Stomach smooth muscle (tissue), 2 donors: ENCODE results near the gene TAF4.

Experiments used
- H3K27ac ChIP-seq: one replicate; pipeline ENCODE4 v1.7.0; 2013; ENCODE audit warnings: mild to moderate bottlenecking, low read length, inconsistent platforms
- H3K27me3 ChIP-seq, 2 donors: one replicate each; pipeline ENCODE4 v1.7.0; 2013; ENCODE audit warnings: low read length in 2 of 2; ENCODE audit not compliant: insufficient read depth in 2 of 2, control insufficient read depth in 1 of 2
- H3K36me3 ChIP-seq, 2 donors: one replicate each; pipeline ENCODE4 v1.7.0; 2013; ENCODE audit warnings: low read length in 2 of 2; ENCODE audit not compliant: control insufficient read depth in 2 of 2, insufficient read depth in 2 of 2
- H3K4me1 ChIP-seq: one replicate; pipeline ENCODE4 v1.7.0; 2013; ENCODE audit warnings: low read length; ENCODE audit not compliant: control insufficient read depth, insufficient read depth
- H3K4me3 ChIP-seq, 2 donors: one replicate each; pipeline ENCODE4 v1.7.0; 2013; ENCODE audit warnings: low read length in 2 of 2
- H3K9ac ChIP-seq, 2 donors: one replicate each; pipeline ENCODE4 v1.7.0; 2013; ENCODE audit warnings: low read length in 2 of 2, mild to moderate bottlenecking in 1 of 2
- H3K9me3 ChIP-seq, 2 donors: one replicate each; pipeline ENCODE4 v1.7.0; 2013; ENCODE audit warnings: low read length in 2 of 2; ENCODE audit not compliant: control insufficient read depth in 2 of 2
- donor health status: healthy.
- donor health status: Pancreatic carcinoma.

TAF4 gene

DNA sequence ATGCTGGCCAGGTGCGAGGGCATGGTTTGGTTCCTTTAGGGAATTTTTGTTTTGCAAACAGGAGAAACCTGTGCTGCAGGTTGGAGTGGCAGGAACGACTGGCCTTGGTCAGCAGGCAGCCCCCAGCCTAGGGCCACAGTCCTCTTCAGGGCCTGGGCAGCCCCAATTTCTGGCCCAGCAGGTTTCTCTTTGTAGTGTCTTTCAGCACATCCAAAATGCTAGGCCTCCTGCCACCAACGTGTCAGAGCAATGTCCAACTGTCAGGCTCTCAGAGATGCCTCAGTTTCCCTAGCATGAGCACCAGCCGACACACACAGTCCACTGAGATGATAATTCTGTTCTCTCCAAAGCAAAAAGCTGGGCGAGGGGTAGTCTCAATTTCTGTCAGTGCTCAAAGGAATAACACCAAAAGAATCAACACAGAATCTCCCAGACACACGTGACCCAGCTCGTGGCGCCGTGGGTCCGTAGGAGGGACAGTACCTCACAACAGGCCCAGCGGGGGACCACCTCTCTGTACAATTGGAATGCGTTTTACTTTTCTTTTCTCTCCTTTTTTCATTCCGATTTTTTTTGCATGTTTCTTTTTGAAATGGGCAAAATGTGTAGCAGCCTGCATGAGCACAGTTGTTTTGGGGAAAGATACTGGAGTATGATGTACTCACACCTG is 125.9 kb downstream of the TAF4 start:
- Histone ChIP-seq H3K27ac (no peak overlapping the region), H3K4me1 (no peaks in the 10 kb centered on the region), H3K9ac (no peak overlapping the region), H3K4me3 (no peak overlapping the region), H3K9me3 (no peaks in the 10 kb centered on the region), H3K27me3 (peaks cover 7 to 8% of the 10 kb centered on the region in 2 donors), H3K36me3 (no peaks in the 10 kb centered on the region)

DNA sequence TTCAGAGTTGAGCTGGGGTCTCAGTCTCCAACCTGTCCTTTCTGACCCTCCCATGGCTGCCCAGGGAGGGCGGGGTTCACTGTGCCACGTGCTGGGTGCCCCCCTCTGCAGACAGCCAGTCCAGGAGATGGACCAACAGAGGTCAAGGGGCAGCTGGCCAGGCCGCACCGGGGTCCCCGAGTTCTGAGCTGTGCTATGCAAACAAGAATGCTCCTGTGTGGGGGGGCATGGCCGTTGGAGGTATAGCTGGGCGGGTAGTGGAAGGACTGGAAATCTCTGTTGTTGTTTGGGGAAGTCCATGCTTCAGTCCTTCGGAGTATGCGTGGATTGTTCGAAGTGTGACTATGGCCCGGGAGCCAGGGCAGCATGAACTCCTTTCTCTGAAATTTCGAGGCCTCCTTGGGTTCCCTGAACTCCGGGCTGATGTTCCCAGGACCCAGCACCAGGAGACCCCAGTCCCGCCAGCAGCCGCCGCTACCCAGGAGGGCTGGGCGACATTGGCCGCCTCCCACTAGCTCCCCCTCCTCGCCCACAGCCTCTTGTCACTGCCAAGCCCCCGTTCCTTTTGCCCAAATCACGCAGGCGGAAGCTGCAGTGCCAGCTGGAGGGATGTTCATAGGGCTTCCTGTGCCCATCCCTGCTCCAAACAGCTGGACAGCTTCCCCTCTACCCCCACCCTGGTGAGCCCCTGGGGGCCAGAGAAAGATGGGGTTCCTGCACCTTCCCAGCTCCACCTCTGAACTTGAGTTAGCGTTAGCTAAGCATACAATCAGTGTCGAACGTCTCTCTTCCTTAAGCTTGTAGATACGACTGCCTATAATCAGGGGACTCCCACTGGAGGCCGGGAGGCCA is 126.6 kb downstream of the TAF4 start:
- Histone ChIP-seq H3K4me1 (no peaks in the 10 kb centered on the region), H3K36me3 (no peaks in the 10 kb centered on the region), H3K4me3 (no peak overlapping the region), H3K9ac (no peak overlapping the region), H3K9me3 (no peaks in the 10 kb centered on the region), H3K27me3 (peaks cover 7 to 8% of the 10 kb centered on the region in 2 donors), H3K27ac (no peak overlapping the region)

DNA sequence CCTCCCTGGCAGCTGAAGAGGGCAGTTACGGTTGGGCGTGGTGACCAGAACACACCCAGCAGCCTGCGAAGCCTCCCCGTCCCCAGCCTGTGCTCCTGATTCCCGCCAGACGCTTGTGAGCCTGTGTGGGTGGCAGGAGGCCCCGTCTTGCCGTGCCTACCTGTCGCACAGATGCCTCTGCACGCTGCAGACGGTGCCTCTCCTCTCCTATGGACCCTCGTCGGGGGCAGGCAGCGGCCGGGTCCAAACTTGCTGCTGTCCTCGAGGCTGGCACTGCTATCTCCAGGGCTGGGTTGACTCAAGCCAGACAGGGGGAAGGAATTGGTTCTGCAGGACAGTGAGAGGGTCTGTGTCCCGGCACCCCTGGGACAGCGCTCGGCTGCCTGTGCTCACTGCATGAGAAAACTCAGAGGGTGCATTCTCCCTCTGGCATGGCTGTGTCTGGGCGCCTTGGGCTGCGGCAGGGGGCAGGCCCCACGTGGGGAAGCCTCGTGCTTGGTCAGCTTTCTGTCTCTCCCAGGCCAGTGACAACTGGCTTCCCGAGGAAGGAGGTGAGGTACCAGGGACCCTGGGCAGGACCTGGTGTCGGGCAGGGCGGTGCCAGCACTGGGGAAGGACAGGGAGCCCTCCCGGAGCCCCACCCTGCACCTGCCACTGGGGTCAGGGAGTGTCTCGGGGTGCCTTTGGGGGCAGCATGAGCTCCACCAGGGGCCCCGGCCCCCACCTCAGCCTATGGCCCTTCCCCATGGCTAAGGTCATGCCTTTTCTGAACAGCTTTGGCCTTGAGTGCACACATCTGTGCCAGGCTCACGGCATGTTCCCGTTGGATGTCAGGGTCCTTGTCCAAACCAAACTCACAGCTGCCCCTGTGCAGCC is 127.5 kb downstream of the TAF4 start:
- Histone ChIP-seq H3K9ac (no peak overlapping the region), H3K27ac (no peak overlapping the region), H3K9me3 (no peaks in the 10 kb centered on the region), H3K4me1 (no peaks in the 10 kb centered on the region), H3K4me3 (no peak overlapping the region), H3K27me3 (peaks cover 11 to 12% of the 10 kb centered on the region in 2 donors), H3K36me3 (no peaks in the 10 kb centered on the region)

DNA sequence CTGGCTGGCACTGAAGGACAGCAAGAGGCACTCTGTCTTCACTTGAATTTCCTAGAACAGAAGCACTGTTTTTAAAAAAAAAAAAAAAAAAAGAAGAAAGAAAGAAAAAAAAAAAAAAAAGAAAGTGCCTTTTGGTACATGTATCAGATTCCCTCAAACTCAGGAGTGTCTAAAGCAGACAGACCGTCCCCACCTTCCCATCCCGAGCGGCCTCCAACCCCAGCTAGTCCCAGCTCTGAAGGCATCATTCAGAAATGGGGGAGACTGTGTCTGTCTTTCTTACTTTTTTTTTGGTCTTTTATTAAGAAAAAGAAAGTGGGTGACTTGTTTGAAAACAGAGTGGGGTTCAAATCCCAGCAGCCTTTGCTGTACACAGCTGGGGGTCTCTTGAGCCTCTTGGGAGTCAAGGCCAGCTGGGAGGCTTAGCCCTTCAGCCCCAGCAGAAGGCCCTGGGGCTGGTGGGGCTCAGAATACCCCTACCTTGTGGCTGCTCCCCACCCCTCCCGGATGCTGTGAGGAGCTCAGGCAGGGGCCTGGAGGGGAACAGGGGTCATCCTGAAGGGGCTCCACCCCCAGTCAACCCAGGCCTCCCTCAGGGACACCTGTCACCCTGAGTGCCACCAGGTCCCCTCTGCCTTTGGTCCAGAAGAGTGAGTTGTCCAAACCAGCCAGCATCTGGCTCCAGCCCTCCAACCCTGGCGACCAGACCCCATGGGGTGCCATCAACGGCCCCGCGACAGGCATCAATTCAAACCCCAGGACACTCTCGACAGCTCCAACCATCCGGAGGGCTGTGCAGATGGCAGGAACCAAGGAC is 128.3 kb downstream of the TAF4 start:
- H3K4me3 ChIP-seq: no peak overlapping the region
- H3K36me3 ChIP-seq: no peaks in the 10 kb centered on the region
- H3K4me1 ChIP-seq: no peaks in the 10 kb centered on the region
- H3K27me3 ChIP-seq: peaks cover 11 to 12% of the 10 kb centered on the region in 2 donors
- no peaks in the 10 kb centered on the region for H3K9me3 ChIP-seq
- H3K9ac ChIP-seq: no peak overlapping the region
- H3K27ac ChIP-seq: no peak overlapping the region

GRCh38 chr20:61936701-61937131 is 129.0 kb downstream of the TAF4 start:
- H3K4me3 ChIP-seq: no peak overlapping the region
- no peaks in the 10 kb centered on the region for H3K9me3 ChIP-seq
- no peaks in the 10 kb centered on the region for H3K4me1 ChIP-seq
- no peak overlapping the region for H3K27ac ChIP-seq
- H3K9ac ChIP-seq: no peak overlapping the region
- no peaks in the 10 kb centered on the region for H3K36me3 ChIP-seq
- H3K27me3 ChIP-seq: peaks cover 11 to 12% of the 10 kb centered on the region in 2 donors

DNA sequence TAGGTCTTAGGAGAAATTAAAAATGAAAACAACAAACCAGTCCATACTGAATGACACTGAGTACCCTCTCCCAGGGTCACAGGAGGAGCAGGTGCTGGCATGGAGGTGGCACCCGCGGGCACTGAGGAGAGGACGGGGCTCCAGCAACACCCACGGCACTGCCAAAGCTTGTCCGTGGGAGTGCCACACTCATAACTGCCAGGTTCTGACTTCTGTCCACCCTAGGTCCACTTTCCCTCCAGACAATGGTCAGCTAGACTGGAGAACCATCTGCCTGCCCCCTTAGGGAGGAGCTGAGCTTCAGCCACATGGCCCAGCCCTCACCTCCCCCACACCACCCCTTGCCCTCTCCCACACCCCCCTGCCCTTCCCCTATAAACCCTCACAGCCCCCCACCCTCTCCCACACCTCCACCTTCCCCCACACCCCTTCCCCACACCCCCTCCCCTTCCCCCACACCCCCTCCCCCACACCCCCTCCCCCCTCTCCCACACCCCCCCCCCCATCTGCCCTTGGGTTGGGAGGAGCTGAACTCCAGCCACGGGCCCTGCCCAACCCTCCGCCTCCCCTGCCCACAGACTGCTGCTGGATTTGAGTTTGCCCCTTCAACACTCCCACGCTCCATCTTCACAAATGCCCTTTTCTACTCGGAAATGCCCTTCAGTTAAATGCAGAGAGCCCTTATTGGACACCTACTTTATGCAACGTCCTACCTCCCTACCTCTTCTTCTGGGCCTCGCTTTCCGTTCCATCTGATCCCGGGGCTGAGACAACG is 129.6 kb downstream of the TAF4 start:
- Histone ChIP-seq H3K4me1 (no peaks in the 10 kb centered on the region), H3K9me3 (no peaks in the 10 kb centered on the region), H3K27ac (no peak overlapping the region), H3K27me3 (peaks cover 11 to 12% of the 10 kb centered on the region in 2 donors), H3K4me3 (no peak overlapping the region), H3K36me3 (no peaks in the 10 kb centered on the region), H3K9ac (no peak overlapping the region)

GRCh38 chr20:61934716-61935530 is 130.8 kb downstream of the TAF4 start:
- Histone ChIP-seq H3K27me3 (peaks cover 11 to 12% of the 10 kb centered on the region in 2 donors), H3K4me1 (no peaks in the 10 kb centered on the region), H3K27ac (no peak overlapping the region), H3K4me3 (no peak overlapping the region), H3K36me3 (no peaks in the 10 kb centered on the region), H3K9me3 (no peaks in the 10 kb centered on the region), H3K9ac (no peak overlapping the region)

DNA sequence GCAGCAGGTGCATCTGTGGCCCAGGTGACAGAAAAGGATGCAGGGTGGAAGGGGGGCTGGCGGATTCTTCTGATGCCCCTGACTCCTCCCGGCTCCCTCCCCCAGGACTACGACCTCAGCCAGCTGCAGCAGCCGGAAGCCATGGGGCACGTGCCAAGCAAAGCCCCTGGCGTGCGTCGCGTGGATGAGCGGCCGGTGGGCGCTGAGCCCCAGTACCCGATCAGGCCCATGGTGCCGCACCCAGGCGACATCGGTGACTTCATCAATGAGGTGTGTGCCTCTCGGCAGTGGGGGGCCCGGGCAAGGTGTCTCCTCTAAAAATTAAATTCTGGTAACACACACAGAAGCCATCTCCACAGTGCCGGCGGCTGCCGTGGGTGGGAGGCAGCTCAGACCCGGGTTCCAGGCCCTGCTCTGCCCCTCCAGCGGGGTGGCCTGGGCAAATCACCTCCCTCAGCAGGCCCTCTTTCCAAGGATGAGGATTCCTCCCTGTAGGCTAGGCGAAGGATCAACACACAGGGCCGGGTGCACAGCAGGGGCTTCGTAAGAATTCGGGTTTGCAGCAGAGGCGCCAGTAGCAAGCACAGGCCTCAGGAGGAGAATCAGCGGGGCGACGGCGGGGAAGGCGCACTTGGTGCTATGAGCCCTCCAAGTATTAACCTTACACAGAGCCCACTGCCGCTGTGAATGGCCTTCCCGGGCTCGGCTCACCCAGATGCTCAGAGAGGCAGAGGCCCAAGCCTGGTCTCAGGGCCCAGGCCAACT is 131.5 kb downstream of the TAF4 start:
- Histone ChIP-seq H3K4me3 (no peak overlapping the region), H3K27me3 (peaks cover 11 to 12% of the 10 kb centered on the region in 2 donors), H3K9me3 (no peaks in the 10 kb centered on the region), H3K36me3 (no peaks in the 10 kb centered on the region), H3K4me1 (no peaks in the 10 kb centered on the region), H3K9ac (no peak overlapping the region), H3K27ac (no peak overlapping the region)
